SU-DHL-6 (cell line): Measurements from ENCODE around the gene ACTL6B.

ENCODE experiments used
- H2AFZ ChIP-seq: fragments of 200-600 bp; sonication (generic); 2 replicates; pipeline ENCODE4 v1.6.1; 2014; ENCODE audit warnings: low read depth, mild to moderate bottlenecking, moderate library complexity, mixed read lengths, antibody characterized with exemption, low read length; ENCODE audit not compliant: severe bottlenecking
- H3F3A ChIP-seq: fragments of 200-600 bp; shearing (Covaris generic); 2 replicates; pipeline ENCODE4 v1.6.0; 2016; ENCODE audit warnings: antibody characterized with exemption, mild to moderate bottlenecking; ENCODE audit not compliant: insufficient read depth
- H3K27ac ChIP-seq: fragments of 200-600 bp; sonication (generic); 2 replicates; pipeline ENCODE4 v1.5.1; 2016; ENCODE audit warnings: low read depth, mild to moderate bottlenecking, low read length, moderate library complexity, mixed read lengths
- H3K27me3 ChIP-seq: fragments of 200-600 bp; sonication (generic), shearing (Covaris generic); 2 replicates; pipeline ENCODE4 v1.6.0; 2014; ENCODE audit warnings: mild to moderate bottlenecking, low read length
- H3K36me3 ChIP-seq: fragments of 200-600 bp; sonication (generic); 2 replicates; pipeline ENCODE4 v1.6.1; 2014; ENCODE audit warnings: mild to moderate bottlenecking, low read length, mixed read lengths
- H3K4me2 ChIP-seq: fragments of 300-600, 200-600 bp; shearing (Covaris generic), sonication (generic); 2 replicates; pipeline ENCODE4 v1.6.0; 2014; ENCODE audit warnings: low read length, low read depth, mild to moderate bottlenecking; ENCODE audit not compliant: poor library complexity, severe bottlenecking
- H3K4me3 ChIP-seq: fragments of 200-600 bp; sonication (generic); 2 replicates; pipeline ENCODE4 v1.5.1; 2014; ENCODE audit warnings: antibody characterized with exemption, low read length, mild to moderate bottlenecking, mixed read lengths; ENCODE audit not compliant: insufficient read depth, poor library complexity, severe bottlenecking
- H3K79me2 ChIP-seq: fragments of 200-600 bp; sonication (generic); 2 replicates; pipeline ENCODE4 v1.6.1; 2014; ENCODE audit warnings: mild to moderate bottlenecking, low read length, moderate library complexity; ENCODE audit not compliant: insufficient read depth
- H3K9ac ChIP-seq: fragments of 200-600 bp; sonication (generic); 2 replicates; pipeline ENCODE4 v1.7.0; 2014; ENCODE audit warnings: mild to moderate bottlenecking, low read length
- H3K9me2 ChIP-seq: fragments of 200-600 bp; sonication (generic); replicated peaks from 2 replicates; pipeline ENCODE4 v1.6.1; 2014; ENCODE audit warnings: low read length; ENCODE audit not compliant: insufficient read depth
- H3K9me3 ChIP-seq: fragments of 200-600 bp; sonication (generic); 2 replicates; pipeline ENCODE4 v1.6.1; 2014; ENCODE audit warnings: low read length, mixed read lengths; ENCODE audit not compliant: insufficient read depth
- H4K20me1 ChIP-seq: fragments of 200-600 bp; sonication (generic); 2 replicates; pipeline ENCODE4 v1.6.1; 2014; ENCODE audit warnings: low read depth, mild to moderate bottlenecking, antibody characterized with exemption, low read length, moderate library complexity, mixed read lengths
- CTCF ChIP-seq: fragments of 200-600 bp; sonication (generic); IDR thresholded peaks from one replicate; pipeline ENCODE4 v1.5.1; 2017; ENCODE audit warnings: antibody characterized with exemption, mild to moderate bottlenecking, low read length, moderate library complexity; ENCODE audit not compliant: insufficient read depth, poor library complexity, severe bottlenecking
- EZH2phosphoT487 ChIP-seq: fragments of 200-600 bp; sonication (generic), shearing (Covaris generic); conservative IDR thresholded peaks from 2 replicates; pipeline ENCODE4 v1.6.1; 2018; ENCODE audit warnings: mild to moderate bottlenecking, antibody characterized with exemption, low read length, moderate library complexity, mixed read lengths

ACTL6B gene

GRCh38 chr7:100612730-100613390, 43.4 kb downstream of the ACTL6B start:
- Histone ChIP-seq H3K9ac (peak overlapping the region; percentile 64), H4K20me1 (no peaks in the 10 kb centered on the region), H3K9me3 (no peaks in the 10 kb centered on the region), H3K27me3 (no peaks in the 10 kb centered on the region), H3F3A (peaks cover 6% of the 10 kb centered on the region; the same call in 1 of the 2 replicates), H3K79me2 (no peaks in the 10 kb centered on the region), H2AFZ (peak overlapping the region; percentile 52), H3K36me3 (no peaks in the 10 kb centered on the region), H3K9me2 (no peaks in the 10 kb centered on the region), H3K4me3 (peak overlapping the region; percentile 68), H3K4me2 (peak overlapping the region; percentile 78), H3K27ac (no peak overlapping the region)
- TF ChIP-seq CTCF (no peak), EZH2phosphoT487 (no peak)

- Histone ChIP-seq H3K9ac (peak within 1 kb of the TSS; percentile 64), H3K4me2 (peak within 1 kb of the TSS; percentile 78), H3K27me3 (no peaks in the 10 kb centered on the region), H3K79me2 (no peaks in the 10 kb centered on the region), H3F3A (peaks cover 6% of the 10 kb centered on the region; the same call in 1 of the 2 replicates), H2AFZ (peak within 1 kb of the TSS; percentile 88), H4K20me1 (no peaks in the 10 kb centered on the region), H3K9me2 (no peaks in the 10 kb centered on the region), H3K9me3 (no peaks in the 10 kb centered on the region), H3K36me3 (no peaks in the 10 kb centered on the region), H3K4me3 (peak within 1 kb of the TSS; percentile 68), H3K27ac (peak within 1 kb of the TSS; percentile 90)
- no peak for TF ChIP-seq EZH2phosphoT487
- no peak for TF ChIP-seq CTCF
Observed at GRCh38 chr7:100611983-100612729, 44.1 kb downstream of the ACTL6B start, which contains the start of gene MOSPD3. Gene MOSPD3 (plus strand): TSS chr7:100612540. CDS start chr7:100612792, 252 bp downstream.

- no peak overlapping the region for H3K4me2 ChIP-seq
- no peaks in the 10 kb centered on the region for H3K79me2 ChIP-seq
- H3K36me3 ChIP-seq: no peaks in the 10 kb centered on the region
- TF ChIP-seq EZH2phosphoT487 (no peak), CTCF (no peak)
- no peaks in the 10 kb centered on the region for H3K27me3 ChIP-seq
- no peak overlapping the region for H3K4me3 ChIP-seq
- H3K27ac ChIP-seq: no peak overlapping the region
- no peak overlapping the region for H2AFZ ChIP-seq
- peaks cover 6% of the 10 kb centered on the region; the same call in 1 of the 2 replicates for H3F3A ChIP-seq
- no peaks in the 10 kb centered on the region for H4K20me1 ChIP-seq
- no peaks in the 10 kb centered on the region for H3K9me3 ChIP-seq
- no peaks in the 10 kb centered on the region for H3K9me2 ChIP-seq
- no peak overlapping the region for H3K9ac ChIP-seq
Observed at GRCh38 chr7:100609958-100610357, 46.3 kb downstream of the ACTL6B start.
